GM15510 (cell line): ENCODE results near the gene ERF.

ENCODE experiments used
- POLR2A ChIP-seq: IDR thresholded peaks from 3 replicates; pipeline ENCODE4 v1.6.1; 2011; ENCODE audit warnings: borderline replicate concordance; ENCODE audit not compliant: insufficient read length; ENCODE audit errors: extremely low read depth

Gene ERF

GRCh38 chr19:42228641-42229040 is 26.3 kb downstream of the ERF start:
- TF ChIP-seq POLR2A: no peak

- TF ChIP-seq POLR2A: no peak
Measured at GRCh38 chr19:42226886-42227285, 28.0 kb downstream of the ERF start.

- TF ChIP-seq POLR2A: no peak
Measured at GRCh38 chr19:42225718-42226292, 29.1 kb downstream of the ERF start.

- TF ChIP-seq POLR2A: no peak
Measured at GRCh38 chr19:42224940-42225717, 29.8 kb downstream of the ERF start.

GRCh38 chr19:42220751-42221097 is 34.2 kb downstream of the ERF start:
- TF ChIP-seq POLR2A: no peak

- peak; percentile 87 for TF ChIP-seq POLR2A
Measured at GRCh38 chr19:42219812-42220750, 34.8 kb downstream of the ERF start, which contains the start of gene ZNF526. ZNF526 (plus strand) TSS chr19:42220312; CDS start chr19:42224404, 4,092 bp downstream.

GRCh38 chr19:42217520-42218437 is 37.1 kb downstream of the ERF start, which contains the start of gene DEDD2:
DEDD2 (minus strand) TSS chr19:42217677; CDS start chr19:42217007, 670 bp downstream.
- peak; percentile 75 for TF ChIP-seq POLR2A

- no peak for TF ChIP-seq POLR2A
Measured at GRCh38 chr19:42216653-42217519, 38.0 kb downstream of the ERF start.

- TF ChIP-seq POLR2A: no peak
Measured at GRCh38 chr19:42214810-42215485, 40.0 kb downstream of the ERF start.

- no peak for TF ChIP-seq POLR2A
Measured at GRCh38 chr19:42212886-42213285, 42.0 kb downstream of the ERF start.

GRCh38 chr19:42208612-42209011 is 46.3 kb downstream of the ERF start:
- TF ChIP-seq POLR2A: no peak

GRCh38 chr19:42207767-42208271 is 47.1 kb downstream of the ERF start:
- TF ChIP-seq POLR2A: no peak

- no peak for TF ChIP-seq POLR2A
Measured at GRCh38 chr19:42206871-42207755, 47.8 kb downstream of the ERF start.
